GM18508 (cell line): ENCODE data around the gene ETV6.
A peak's percentile ranks its signal among the peaks of the same experiment; 100 is the strongest.

Source experiments
- ATAC-seq: cut with Tn5 transposase; IDR thresholded peaks from one replicate; pipeline ENCODE4 v1.9.1; 2021; ENCODE audit warnings: moderate number of reproducible peaks; ENCODE audit not compliant: insufficient read depth, unreplicated experiment

The ETV6 gene

GRCh38 chr12:11836282-11837151, 187.0 kb downstream of the ETV6 start:
- peak; percentile 74 for ATAC-seq

- no peak for ATAC-seq
Observed at GRCh38 chr12:11837216-11837934, 187.9 kb downstream of the ETV6 start.

- ATAC-seq = no peak
Observed at GRCh38 chr12:11838403-11838802, 188.9 kb downstream of the ETV6 start.

DNA sequence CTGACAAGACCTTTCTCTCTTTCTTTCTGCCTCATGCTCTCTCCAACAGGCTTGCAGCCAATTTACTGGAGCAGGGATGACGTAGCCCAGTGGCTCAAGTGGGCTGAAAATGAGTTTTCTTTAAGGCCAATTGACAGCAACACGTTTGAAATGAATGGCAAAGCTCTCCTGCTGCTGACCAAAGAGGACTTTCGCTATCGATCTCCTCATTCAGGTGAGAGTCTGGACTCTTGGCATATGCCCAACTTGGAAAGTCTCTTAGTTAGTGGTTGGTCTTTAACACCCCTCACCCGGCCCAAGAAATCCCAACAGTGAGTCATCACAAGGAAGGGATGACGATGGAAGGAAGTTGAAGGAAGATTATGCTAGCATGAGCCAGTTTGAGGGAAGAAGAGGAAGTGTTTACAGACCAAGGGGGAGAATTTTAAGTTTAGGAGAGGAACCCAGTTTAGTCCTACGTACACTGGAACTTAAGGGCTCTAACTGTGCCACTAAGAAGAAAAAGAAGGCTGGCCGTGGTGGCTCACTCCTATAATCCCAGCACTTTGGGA, 189.7 kb downstream of the ETV6 start:
- no peak for ATAC-seq

DNA sequence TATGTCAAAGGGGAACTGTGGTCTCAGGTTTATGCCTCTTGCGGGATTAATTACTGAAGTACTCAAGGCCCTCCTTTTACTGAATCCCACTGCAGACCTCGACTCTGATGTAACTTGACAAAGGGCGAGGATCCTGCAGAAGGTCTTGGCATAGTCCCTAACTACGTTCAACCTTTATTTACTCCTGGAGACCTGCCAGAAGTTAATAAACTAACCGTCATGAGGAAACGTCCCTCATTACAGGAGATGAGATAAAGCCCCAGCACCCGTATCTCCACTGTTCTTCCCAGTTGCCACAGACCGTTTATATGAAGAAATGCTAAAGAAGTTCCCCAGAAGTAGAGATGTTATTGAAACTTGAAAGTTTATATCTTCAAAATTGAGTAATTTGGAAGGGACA, 190.9 kb downstream of the ETV6 start:
- ATAC-seq = no peak

- no peak for ATAC-seq
Observed at GRCh38 chr12:11846488-11846887, 197.0 kb downstream of the ETV6 start.

DNA sequence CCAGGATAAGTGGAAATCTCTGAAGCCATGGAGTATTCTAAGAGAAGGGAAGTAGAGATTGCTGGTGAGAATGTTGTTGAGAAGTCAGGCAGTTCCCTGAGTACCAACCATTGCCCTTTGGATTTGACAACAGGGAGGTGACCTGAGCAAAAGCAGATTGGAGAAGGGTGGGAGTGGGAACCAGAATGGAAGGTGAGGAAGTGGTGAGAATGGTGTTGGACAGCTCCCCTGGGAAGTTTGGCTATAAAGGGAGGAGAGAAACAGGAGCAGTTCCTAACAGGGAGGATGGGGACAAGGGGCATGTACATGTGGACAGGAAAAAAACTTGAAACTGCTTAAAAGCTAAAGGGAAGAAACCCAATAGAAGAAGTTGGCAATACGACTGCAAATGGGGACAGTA, 198.1 kb downstream of the ETV6 start:
- no peak for ATAC-seq

- ATAC-seq = no peak
Observed at GRCh38 chr12:11849757-11850504, 200.5 kb downstream of the ETV6 start.

GRCh38 chr12:11853126-11853525, 203.7 kb downstream of the ETV6 start:
- ATAC-seq = no peak

DNA sequence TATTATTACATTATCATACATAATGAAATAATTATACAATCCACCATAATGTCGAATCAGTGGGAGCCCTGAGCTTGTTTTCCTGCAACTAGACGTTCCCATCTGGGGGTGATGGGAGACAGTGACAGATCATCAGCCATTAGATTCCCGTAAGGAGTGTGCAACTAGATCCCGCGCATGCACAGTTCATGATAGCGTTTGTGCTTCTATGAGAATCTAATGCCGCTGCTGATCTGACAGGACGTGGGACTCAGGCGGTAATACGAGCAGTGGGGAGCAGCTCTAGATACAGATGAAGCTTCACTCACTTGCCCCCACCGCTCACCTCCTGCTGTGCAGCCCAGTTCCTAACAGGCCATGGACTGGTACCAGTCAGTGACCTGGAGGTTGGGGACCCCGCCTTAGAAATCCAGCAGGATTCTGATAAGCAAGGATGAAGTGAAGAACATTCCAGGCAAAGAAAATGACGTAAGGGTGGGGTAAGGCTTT, 204.6 kb downstream of the ETV6 start:
- no peak for ATAC-seq

- no peak for ATAC-seq
Observed at GRCh38 chr12:11855983-11856374, 206.5 kb downstream of the ETV6 start.

GRCh38 chr12:11856971-11857370, 207.5 kb downstream of the ETV6 start:
- ATAC-seq = no peak

GRCh38 chr12:11859705-11860425, 210.4 kb downstream of the ETV6 start:
- ATAC-seq = no peak

- no peak for ATAC-seq
Observed at GRCh38 chr12:11861155-11861863, 211.8 kb downstream of the ETV6 start.

- no peak for ATAC-seq
Observed at GRCh38 chr12:11861864-11862600, 212.6 kb downstream of the ETV6 start.

DNA sequence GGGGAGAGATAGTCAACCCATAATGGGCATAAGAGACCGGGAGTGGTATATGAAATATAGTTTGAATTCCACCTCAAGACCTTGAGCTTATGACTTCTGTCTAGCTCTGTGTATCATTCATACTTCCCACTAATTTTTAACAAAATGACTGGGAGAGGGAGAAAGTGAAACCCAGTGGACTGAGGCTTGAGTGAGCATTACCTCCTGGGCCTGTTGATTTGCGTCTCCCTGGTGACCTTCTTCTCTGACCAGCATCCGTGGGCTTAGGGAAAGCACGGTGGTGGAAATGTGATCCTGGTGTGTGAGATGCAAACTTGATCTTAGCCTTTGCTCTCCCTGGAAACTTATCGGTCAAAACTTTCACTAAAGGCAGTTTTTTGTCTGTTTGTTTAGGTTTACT, 213.3 kb downstream of the ETV6 start:
- no peak for ATAC-seq

DNA sequence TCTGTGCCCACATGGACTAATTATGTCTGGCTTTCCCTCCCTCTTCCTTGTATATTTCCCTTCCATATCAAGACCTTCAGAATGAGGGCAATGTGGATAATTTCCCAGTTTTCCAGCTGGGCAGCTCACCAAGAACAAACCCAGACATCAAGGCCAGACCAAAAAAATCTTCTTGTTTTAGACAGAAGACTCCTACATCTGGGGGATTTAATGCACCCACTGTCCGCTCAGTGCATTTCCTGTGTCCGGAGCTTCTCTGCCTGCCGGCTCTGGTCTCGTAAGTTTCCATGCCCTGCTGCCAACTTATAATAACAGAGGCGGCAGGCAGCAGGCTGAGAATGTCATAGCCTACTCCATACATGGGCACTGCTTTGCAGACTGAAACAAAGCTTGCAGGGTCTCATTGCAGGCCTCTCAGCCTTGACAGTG, 214.0 kb downstream of the ETV6 start:
- no peak for ATAC-seq

DNA sequence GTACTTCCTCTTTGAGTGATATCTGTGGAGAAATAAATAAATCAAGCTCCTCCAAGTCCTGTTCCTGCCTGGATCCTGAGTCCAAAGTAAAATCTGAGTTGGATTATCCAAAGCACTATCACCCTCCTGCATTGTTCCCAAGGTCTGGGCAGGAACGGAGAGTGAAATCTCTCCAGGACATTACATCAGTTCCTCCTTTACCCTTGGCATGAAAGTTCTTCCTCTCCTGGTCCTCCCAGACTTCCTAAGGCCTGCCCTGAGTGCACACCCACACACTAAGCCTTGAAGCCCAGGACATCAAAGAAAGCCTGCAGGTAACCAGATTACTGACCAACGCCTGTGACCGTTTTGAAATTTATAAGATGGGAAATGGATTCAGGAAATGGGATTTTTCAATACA, 214.5 kb downstream of the ETV6 start:
- ATAC-seq = no peak

GRCh38 chr12:11865824-11866223, 216.3 kb downstream of the ETV6 start:
- no peak for ATAC-seq
